Brain pericyte (primary cell): ENCODE results near the gene ABHD17B.
"Not testable (repeated sequence)": the region's sequence is repeated elsewhere in the genome, so short reads cannot be mapped to it uniquely, and the experiment has no call there.

Experiments
- DNase-seq: peaks from one replicate; pipeline ENCODE4 v3.0.0-alpha.2; 2012; ENCODE audit warnings: low read depth, low spot score

ABHD17B gene

GRCh38 chr9:71916834-71917534 is 6.0 kb upstream of the ABHD17B start:
- no peak for DNase-seq

- DNase-seq: no peak
These were observed 4.5 kb upstream of the ABHD17B start for GRCh38 chr9:71915495-71915894.

- DNase-seq: no peak
These were observed 929 bp upstream of the ABHD17B start for GRCh38 chr9:71911908-71912335.

DNA sequence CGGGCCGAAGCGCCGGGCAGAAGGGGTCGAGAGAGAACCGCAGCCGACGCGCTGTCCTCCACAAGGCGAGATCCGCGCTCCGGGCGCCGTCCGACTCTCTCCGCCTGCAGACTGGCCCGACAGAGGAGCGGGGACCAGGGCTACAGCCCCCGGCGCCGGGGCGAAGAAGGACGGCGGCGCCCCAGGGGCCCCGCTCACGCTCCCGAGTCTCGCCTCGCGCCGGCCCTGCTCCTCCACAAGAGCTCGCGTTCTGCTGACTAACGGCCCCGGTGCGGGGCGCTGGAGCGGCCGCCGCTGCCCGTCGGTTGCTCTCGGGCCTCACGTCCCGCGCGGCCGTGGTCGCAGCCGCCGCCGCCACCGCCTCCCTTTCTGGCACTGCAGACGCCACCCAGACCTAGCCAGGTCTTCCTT is 338 bp downstream of the ABHD17B start:
- no peak for DNase-seq

DNA sequence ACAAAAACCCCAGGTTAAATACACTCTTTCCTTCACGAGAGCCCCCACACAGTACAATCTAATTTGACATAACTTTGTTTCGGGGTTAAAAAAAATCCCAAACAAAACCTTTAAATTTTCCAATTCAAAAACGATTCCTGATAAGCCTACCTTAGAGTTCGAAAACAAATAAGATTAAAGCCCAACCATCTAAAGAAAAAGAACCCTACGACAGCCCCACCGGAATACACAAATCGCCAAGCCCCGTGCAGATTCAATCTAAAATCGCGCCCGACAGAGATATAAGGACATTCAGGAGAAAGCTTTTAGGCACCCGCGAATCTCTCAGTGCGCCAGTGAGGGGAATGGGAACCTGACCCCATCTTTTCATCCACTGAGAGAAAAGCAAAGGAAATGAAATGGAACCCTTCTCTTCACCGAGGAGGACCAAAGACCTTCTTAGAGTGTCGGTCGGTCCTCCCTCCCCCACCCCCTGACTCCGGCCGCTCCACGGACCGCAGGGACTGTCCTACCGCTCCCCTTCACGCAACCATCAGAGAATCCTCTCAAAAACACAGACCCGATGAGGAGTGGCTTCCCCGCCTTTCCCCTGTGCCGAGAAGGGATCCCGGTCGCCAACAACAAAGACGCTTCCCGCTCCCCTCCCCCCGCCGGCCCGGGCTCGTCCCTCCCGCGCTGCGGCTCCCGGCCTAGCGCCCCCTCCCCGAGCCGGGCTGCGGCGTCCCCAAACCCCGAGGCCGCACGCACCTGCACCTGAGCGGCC is 925 bp downstream of the ABHD17B start:
- no peak for DNase-seq

- DNase-seq: no peak
These were observed 2.2 kb downstream of the ABHD17B start for GRCh38 chr9:71908825-71909224.

GRCh38 chr9:71904076-71904475 is 6.9 kb downstream of the ABHD17B start:
- no peak for DNase-seq

- DNase-seq: no peak
These were observed 9.0 kb downstream of the ABHD17B start for GRCh38 chr9:71901695-71902597.

- DNase-seq: not testable (repeated sequence)
These were observed 12.2 kb downstream of the ABHD17B start for GRCh38 chr9:71898756-71899155.

- no peak for DNase-seq
These were observed 13.4 kb downstream of the ABHD17B start for GRCh38 chr9:71897577-71897976.

- DNase-seq: no peak
These were observed 14.2 kb downstream of the ABHD17B start for GRCh38 chr9:71896761-71897160.

DNA sequence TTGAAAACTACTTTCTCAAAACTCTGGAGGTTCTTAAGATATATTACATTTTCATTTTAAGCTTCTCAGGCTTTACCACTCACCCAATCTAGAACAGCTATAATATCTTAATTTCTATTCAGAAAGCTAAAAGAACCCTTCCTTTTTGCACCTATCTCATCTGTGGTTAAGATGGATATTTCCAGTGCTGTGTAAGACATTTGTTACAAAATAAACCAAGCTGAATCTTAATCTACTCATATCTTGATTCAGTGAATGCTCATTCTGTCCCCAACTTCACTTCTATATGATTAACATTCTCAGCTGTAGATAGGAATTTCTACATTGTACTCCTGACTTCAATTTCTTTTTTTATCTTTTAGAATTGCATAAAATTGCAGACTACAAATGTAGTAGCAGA is 15.0 kb downstream of the ABHD17B start:
- DNase-seq: no peak

- no peak for DNase-seq
These were observed 15.9 kb downstream of the ABHD17B start for GRCh38 chr9:71895117-71895516.

DNA sequence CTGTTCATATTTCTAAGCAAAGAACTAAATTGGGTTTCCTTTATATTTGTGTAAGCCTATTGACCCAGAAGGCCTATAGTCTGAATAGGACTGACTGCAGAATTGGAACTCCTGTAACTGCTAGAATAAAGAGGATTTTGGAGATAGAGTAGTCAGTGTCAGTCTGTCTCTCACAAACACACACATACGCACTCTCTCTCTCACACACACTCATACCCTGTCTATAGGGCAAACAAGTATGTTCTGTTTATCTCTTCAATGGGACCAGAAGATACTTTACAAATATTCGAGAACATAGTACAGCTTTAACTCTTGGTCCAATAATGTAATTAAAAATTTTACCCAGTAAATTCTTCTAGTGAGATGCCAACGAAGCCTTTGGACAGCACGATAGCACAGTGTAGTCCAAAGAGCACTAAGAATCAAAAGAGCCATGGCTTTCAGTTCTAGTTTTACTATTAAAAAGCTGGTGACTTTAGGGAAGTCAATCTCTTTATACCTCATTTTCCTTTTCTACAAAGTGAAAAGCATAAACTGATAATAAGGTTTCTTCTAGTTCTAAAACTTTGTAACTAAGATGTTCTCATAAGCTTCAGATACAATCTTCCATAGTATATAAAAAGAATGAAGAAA is 19.3 kb downstream of the ABHD17B start:
- DNase-seq: no peak

- no peak for DNase-seq
These were observed 20.8 kb downstream of the ABHD17B start for GRCh38 chr9:71890042-71890679.

GRCh38 chr9:71887362-71887761 is 23.6 kb downstream of the ABHD17B start:
- DNase-seq: no peak

GRCh38 chr9:71886541-71886940 is 24.5 kb downstream of the ABHD17B start:
- DNase-seq: no peak

DNA sequence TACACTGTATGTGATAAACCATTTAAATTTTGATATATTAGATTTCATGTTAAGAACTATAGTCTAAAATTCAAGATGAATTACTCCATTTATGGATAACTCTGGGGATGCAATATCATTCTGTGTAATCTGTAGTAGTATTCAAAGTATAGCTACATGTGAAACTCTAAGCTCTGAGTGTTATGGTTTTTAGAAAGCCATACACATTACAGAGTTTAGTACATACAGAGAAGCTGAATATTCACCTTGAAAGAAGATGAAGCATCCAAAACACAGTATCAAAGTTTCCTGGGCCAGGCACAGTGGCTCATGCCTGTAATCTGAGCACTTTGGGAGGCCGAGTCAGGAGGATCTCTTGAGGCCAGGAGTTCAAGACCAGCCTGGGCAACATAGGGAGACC is 25.0 kb downstream of the ABHD17B start:
- no peak for DNase-seq

- no peak for DNase-seq
These were observed 25.5 kb downstream of the ABHD17B start for GRCh38 chr9:71885467-71885866.

DNA sequence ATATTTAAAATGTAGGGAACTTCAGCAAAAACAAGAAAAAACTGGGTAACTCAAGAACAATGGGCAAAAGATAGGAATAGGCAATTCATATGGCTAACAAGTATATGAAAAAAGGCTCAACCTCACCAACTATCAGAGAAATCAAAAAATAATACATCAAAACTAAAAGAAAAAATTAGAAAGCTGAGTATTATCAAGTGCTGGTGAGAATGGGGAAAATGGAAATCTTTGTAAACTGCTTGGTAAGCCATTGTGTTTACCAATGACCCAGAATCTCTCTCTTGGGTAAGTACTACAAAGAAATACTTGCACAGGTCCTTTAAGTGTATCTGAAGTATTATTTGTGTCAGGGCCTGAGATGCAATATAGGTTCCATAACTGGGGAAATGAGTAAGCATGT is 27.0 kb downstream of the ABHD17B start:
- no peak for DNase-seq

DNA sequence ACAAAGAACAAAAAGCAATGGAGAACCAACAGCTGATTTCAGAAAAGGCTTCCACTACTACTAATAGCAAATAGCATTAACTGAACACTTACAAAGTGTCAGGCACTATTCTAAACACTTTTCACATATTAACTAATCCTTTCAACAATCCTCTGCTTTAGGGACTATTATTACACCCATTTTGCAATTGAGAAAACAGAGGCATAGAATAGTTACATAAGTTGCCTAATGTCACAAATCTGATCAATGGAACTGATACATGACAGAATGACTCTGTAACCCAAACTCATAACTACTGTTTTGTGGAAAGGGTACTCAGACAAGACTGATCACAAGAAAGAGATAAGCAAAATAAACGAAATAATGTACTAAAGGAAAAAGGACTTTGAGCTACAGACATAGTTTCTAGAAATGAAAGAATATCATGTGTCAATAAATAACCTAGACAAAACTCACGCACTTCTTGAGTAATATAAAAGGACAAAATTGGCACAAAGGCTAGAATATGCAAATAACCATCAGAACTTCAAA is 31.3 kb downstream of the ABHD17B start:
- no peak for DNase-seq
